GM19240 (cell line): ENCODE results near the gene NLRP1.

Experiments used
- DNase-seq: peaks from one replicate; pipeline ENCODE4 v3.0.0; 2011; ENCODE audit warnings: low spot score; ENCODE audit not compliant: insufficient read length

Gene NLRP1

DNA sequence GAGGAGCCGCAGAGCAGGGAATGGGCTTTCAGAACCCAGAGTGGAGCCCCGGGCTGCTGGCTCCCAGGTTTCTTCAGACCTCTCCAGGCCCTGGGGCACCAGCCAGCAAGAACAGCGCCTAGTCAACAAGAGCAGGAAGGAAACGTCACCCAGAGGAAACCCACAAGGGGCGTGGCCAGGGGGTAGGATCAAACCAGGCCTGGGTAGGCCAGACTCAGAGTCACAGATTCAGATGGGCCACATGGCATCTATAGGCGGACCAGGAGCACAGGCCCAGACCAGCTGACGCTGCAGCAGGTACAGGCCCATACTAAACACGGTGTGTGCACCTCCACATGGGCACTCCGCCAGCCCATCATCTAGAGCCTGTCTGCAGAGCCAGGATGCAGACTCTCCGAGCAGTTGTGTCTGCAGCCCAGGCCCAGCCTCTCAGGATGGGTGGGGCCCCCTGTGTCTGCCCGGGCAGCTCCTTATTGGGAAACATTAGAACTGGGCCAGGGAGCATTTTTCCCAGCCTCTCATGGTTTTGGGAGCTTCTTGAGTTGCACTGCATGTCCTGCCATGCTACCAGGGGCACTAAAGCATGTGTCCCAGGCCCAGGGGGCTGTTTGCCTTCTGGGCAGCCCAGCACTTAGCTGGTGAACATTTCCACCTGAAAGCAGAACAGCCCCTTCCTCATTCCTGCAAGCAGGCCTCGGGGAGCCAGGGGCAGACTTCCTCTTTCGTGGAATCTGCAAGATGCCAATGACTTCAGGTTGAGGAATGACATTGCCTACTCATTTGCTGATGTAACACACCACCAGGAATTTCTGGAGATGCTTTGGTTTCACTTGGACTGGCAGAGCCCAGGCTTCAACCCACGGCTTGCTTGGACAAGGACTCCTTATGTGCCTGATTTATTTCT, at the start of gene NLRP1:
NLRP1 (minus strand) TSS at position 127 of the 904 bp plus-strand sequence. CDS start 552 bp downstream, outside the sequence.
- DNase-seq, result peak; percentile 85

GRCh38 chr17:5631958-5632590, 47.8 kb upstream of the NLRP1 start:
- no peak for DNase-seq

DNA sequence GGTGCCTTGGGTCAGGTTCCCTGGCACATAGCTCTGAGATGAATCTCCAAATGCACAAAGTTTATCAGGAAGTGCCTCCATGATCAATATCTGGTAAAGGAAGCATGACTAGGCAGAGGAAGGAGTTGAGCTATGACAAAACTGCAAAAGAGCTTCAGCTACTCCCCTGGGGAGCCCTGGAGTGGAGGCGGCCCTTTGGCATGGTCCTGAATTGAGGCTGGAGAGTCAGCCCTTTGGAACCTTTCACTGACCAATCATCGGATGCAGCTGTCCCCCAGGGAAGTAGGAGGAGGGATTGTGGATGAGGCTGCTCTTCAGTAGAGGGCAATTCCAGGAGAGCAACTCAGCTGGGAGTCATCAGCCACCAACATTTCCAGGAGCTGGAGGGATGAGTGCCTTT, 46.1 kb upstream of the NLRP1 start:
- no peak for DNase-seq

- no peak for DNase-seq
These were observed 44.8 kb upstream of the NLRP1 start for GRCh38 chr17:5629128-5629527.

- DNase-seq, result no peak
These were observed 44.0 kb upstream of the NLRP1 start for GRCh38 chr17:5628262-5628661.

GRCh38 chr17:5624211-5624610, 39.9 kb upstream of the NLRP1 start:
- DNase-seq, result no peak

DNA sequence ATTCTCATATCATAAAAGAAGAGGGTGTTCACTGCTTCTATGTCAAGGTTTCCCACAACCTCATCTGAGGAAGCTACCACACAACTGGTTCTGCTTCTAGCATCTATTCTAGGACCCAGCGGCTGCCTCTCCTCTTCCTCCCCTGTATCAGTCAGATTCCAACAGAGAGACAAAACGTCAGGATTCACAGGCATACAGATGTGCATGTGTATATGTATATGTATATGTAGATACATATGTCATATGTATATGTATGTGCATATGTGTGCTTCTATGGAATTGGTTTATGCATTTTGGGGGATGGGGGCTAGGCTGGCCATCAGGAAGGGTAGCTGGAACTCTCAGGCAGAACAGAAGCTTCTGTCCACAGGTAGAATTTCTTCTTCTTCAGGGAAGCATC, 37.4 kb upstream of the NLRP1 start:
- DNase-seq, result no peak

GRCh38 chr17:5621026-5621425, 36.7 kb upstream of the NLRP1 start:
- no peak for DNase-seq

DNA sequence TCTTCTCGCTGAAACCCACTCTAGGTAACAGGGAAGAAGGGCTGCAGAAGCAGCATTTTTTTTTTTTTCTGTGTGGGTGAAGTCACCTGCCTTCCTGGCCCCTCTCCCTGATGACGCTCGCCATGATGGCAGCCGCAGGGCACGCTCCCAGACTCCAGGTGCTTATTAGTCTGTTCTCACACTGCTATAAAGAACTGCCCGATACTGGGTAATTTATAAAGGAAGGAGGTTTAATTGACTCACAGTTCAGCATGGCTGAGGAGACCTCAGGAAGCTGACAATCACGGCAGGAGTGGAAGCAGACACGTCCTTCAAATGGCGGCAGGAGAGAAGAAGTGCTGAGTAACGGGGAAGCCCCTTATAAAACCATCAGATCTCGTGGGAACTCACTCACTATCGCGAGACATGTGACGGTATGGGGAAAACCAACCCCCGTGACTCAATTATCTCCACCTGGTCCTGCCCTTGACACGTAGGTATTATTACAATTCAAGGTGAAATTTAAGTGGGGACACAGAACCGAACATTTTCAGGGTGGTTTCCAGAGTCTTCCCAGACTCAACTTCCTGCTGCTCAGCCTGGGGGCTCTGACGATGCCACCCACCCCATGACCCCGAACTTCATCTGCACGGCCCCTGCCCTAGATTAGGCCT, 34.9 kb upstream of the NLRP1 start:
- no peak for DNase-seq

- DNase-seq, result no peak
These were observed 34.2 kb upstream of the NLRP1 start for GRCh38 chr17:5618476-5618875.

DNA sequence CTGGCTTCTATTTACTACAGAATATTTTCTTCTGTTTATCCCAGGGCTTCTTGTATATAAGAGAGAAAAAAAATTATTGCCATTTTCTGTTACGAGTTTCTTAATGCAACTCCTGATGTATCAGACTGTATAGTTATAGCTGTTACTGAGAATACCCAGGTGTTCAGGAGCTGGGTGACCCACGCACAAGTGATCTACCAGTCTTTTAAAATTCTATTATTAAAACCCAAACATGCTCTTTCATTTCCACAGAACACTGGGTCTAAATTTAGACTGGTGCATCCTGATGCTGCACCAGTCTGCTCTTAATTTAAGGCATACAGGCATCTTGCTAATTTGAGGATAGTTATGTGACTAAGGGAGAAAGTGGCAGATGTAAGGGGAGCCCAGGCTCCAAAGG, 31.2 kb upstream of the NLRP1 start:
- no peak for DNase-seq

GRCh38 chr17:5610956-5611355, 26.6 kb upstream of the NLRP1 start:
- no peak for DNase-seq

DNA sequence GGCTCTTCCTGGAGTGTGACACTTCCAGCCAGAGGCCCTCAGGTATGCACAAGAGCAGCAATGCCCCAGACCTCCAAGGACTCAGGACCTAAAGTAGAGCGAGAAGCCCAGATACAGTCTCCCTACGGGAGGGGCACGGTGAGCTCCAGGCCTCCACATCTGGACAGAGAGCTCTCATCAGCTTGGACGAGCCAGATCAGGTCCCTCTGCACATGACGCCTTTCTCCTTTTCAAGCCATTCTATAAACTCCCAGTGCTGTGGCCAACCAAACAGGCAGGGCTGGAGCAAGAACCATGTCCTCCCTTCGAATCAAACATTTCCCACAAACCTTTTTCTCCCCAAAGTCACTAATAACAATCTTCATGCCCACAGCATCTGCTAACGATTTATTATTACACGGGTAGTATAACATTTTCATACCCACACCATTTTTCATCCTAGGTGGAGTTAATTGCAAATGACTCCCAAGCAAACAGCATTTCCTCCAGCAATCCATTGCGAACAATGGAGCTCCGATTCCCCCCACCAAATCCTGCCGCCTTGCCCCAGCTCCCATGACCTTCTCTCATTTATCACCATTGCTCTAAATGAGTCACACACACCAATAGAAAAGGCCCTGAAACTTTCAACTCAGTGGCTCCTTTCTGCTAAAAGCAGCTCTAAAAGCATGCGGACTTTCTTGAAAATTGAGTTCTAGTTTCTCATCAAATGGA, 24.2 kb upstream of the NLRP1 start:
- DNase-seq, result no peak

DNA sequence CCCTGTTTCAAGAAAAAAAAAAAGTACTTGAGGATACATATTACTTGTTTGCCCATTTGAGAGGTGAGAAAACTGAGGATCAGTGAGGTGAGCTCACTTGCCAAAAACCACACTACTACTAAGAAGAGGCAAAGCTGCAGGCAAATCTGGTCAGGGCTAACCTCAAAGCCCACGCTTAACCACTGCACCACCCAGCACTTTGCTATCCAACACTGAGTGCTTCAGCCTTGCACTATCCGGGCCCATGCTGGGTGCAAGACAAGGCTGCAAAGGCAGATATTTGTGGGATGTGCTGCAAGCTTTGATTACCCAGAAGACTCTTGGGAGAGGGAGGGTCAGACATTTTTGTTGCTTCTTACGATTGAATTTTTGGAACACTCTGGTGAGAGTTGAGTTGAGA, 23.6 kb upstream of the NLRP1 start:
- DNase-seq, result no peak

DNA sequence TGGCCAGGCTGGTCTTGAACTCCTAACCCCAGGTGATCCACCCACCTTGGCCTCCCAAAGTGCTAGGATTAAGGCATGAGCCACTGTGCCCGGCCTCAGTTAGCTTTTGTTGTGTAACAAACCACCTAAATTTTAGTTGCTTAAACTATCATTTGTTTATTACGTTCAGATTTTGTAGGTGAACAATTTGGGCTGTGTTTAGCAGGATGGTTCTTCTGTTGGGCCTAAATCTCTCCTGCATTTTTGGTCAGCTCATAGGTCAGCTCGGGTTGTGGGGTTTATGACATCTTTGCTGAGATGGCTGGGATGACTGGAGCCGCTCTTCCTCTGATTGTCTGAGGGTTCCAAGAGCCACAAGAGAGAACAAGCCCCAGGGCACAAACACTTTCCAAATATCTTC, 21.1 kb upstream of the NLRP1 start:
- DNase-seq, result no peak

DNA sequence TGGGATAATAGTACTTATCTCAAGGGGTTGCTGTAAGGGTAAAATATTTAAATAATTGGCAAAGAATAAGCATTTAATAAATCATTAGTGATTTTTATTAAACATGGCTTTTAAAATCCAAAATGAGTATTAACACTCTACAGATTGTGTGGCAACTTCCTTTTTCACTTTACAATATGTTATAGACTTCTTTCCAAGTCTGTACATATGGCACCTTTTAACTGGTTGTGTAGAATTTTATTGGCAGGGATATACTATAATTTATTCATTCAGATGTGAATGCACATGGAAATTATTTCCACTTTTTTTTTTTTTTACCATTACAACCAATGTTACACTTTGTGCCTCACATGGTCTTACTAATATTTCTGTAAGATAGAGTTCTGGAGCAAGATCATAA, 15.7 kb upstream of the NLRP1 start:
- no peak for DNase-seq

DNA sequence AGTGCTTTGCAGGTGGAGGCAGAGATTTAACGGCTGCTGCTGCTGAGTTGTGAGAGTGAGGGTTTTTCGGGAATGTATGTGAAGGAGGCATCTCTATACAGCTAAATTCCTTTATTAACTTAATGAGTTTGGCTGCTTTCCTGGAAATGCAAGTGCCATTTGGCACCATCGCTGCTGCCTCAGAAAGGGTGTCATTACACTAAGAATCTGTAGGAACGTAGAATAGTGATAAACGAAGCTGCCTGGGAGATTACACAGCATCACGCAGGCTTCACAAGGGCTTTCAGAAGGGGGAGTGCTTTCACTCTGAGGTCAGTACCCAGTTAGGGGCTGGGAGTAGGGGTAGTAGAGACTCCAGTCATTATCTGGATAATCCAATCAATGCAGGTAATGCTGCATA, 14.1 kb upstream of the NLRP1 start:
- DNase-seq, result no peak

GRCh38 chr17:5596421-5596820, 12.1 kb upstream of the NLRP1 start:
- no peak for DNase-seq

GRCh38 chr17:5595831-5596230, 11.5 kb upstream of the NLRP1 start:
- DNase-seq, result no peak

DNA sequence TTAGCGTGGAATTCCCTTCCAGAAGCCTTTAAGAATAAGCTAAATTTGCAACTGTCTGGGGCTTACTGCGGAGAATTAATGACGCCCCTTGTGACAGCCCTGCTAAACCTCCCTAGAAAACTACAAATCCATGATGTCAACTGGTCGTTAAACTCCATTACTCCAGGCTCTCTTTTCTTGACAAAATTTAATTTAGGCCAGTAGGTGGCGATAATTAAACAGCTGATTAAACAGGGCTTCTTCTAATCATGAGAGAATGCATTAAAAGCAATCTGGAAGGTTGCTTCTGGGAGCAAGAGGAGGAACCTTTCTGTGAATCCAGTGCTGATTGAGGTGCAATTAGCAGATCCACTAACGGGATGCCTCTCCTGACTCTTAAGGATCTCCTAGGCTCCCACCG, 8.1 kb upstream of the NLRP1 start:
- DNase-seq, result no peak

DNA sequence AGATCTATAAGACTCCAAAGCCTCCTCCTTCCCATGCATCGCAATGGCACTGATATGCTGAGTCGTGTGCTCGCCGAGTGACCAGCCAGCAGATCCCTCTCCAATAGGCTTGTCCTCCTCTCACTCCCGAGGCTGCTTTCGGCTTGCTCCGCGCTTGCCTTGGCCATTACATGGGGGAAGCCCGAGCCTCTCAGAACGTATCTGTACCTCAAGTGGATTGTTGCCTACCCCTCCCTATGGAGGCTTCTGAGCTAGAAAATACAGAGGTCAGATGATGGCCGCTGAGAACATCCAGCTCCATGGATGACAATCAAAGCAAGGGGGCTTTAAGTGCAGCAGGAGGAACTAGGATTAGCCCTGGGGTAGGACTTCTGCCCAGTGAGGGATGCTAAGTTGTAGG, 7.7 kb upstream of the NLRP1 start:
- DNase-seq, result no peak

GRCh38 chr17:5588584-5588983, 4.3 kb upstream of the NLRP1 start:
- DNase-seq, result no peak
